Effector CD4-positive, alpha-beta T cell (primary cell): ENCODE results near the gene C6. TPM values are rescaled to one million over a fixed set of nuclear protein-coding genes. Genes with fewer than 3 reads are reported as not detected.
"Not testable (repeated sequence)": the region's sequence is repeated elsewhere in the genome, so short reads cannot be mapped to it uniquely, and the experiment has no call there.

Experiments used
- DNase-seq: peaks from one replicate; pipeline ENCODE4 v3.0.0-alpha.2; 2020
- total RNA-seq: gene quantifications from one replicate; lab custom pipeline; 2026; lab: John Stamatoyannopoulos, UW

C6 gene
- not detected for total RNA-seq

- DNase-seq: no peak
Observed at GRCh38 chr5:41213340-41213739, at the start of gene C6. C6 (minus strand) TSS chr5:41213532; CDS start chr5:41203230, 10,302 bp downstream.

- no peak for DNase-seq
Observed at GRCh38 chr5:41256400-41256799, 43.1 kb upstream of the C6 start.

GRCh38 chr5:41253109-41253508 is 39.8 kb upstream of the C6 start:
- DNase-seq: no peak

GRCh38 chr5:41252036-41252435 is 38.7 kb upstream of the C6 start:
- DNase-seq: no peak

GRCh38 chr5:41250351-41250987 is 37.1 kb upstream of the C6 start:
- no peak for DNase-seq

- no peak for DNase-seq
Observed at GRCh38 chr5:41247135-41247534, 33.8 kb upstream of the C6 start.

- no peak for DNase-seq
Observed at GRCh38 chr5:41246376-41246775, 33.0 kb upstream of the C6 start.

- DNase-seq: no peak
Observed at GRCh38 chr5:41243558-41243957, 30.2 kb upstream of the C6 start.

- DNase-seq: no peak
Observed at GRCh38 chr5:41240985-41241384, 27.7 kb upstream of the C6 start.

GRCh38 chr5:41240390-41240789 is 27.1 kb upstream of the C6 start:
- no peak for DNase-seq

- no peak for DNase-seq
Observed at GRCh38 chr5:41234475-41234874, 21.1 kb upstream of the C6 start.

GRCh38 chr5:41232797-41233196 is 19.5 kb upstream of the C6 start:
- DNase-seq: no peak

- not testable (repeated sequence) for DNase-seq
Observed at GRCh38 chr5:41230276-41230675, 16.9 kb upstream of the C6 start.

GRCh38 chr5:41223962-41224361 is 10.6 kb upstream of the C6 start:
- no peak for DNase-seq

GRCh38 chr5:41219658-41220269 is 6.4 kb upstream of the C6 start:
- DNase-seq: no peak

GRCh38 chr5:41218929-41219657 is 5.8 kb upstream of the C6 start:
- DNase-seq: no peak

GRCh38 chr5:41214182-41214581 is 850 bp upstream of the C6 start:
- DNase-seq: no peak

GRCh38 chr5:41212935-41213334 is 397 bp downstream of the C6 start:
- no peak for DNase-seq

GRCh38 chr5:41211417-41211816 is 1.9 kb downstream of the C6 start:
- no peak for DNase-seq

- not testable (repeated sequence) for DNase-seq
Observed at GRCh38 chr5:41205475-41205874, 7.9 kb downstream of the C6 start.

GRCh38 chr5:41203033-41203432 is 10.3 kb downstream of the C6 start:
- no peak for DNase-seq

- DNase-seq: no peak
Observed at GRCh38 chr5:41201082-41201772, 12.1 kb downstream of the C6 start.

GRCh38 chr5:41200506-41200905 is 12.8 kb downstream of the C6 start:
- DNase-seq: no peak

GRCh38 chr5:41199660-41200059 is 13.7 kb downstream of the C6 start:
- no peak for DNase-seq
